Hepatocyte (in vitro differentiated cells): Measurements from ENCODE around the gene DGAT2. TPM values are rescaled to one million over a fixed set of nuclear protein-coding genes. Genes with fewer than 3 reads are reported as not detected.

Experiments
- DNase-seq: peaks from one replicate; pipeline ENCODE4 v3.0.0-alpha.2; 2016; ENCODE audit warnings: low spot score
- H2AFZ ChIP-seq: fragments of 200-600 bp; sonication (generic); 2 replicates; pipeline ENCODE4 v1.6.0; 2016; ENCODE audit warnings: antibody characterized with exemption, mild to moderate bottlenecking
- H3K27ac ChIP-seq: fragments of 200-600 bp; sonication (generic); 2 replicates; pipeline ENCODE4 v1.5.1; 2016; ENCODE audit warnings: mild to moderate bottlenecking
- H3K27me3 ChIP-seq: fragments of 200-600 bp; sonication (generic); 2 replicates; pipeline ENCODE4 v1.6.1; 2016
- H3K36me3 ChIP-seq: fragments of 200-600 bp; sonication (generic); replicated peaks from 2 replicates; pipeline ENCODE4 v1.5.1; 2016; ENCODE audit warnings: low read depth; ENCODE audit not compliant: insufficient read depth
- H3K4me1 ChIP-seq: fragments of 200-600 bp; sonication (generic); 2 replicates; pipeline ENCODE4 v1.5.1; 2016; ENCODE audit warnings: mild to moderate bottlenecking, moderate library complexity; ENCODE audit not compliant: insufficient read depth
- H3K4me2 ChIP-seq: fragments of 200-600 bp; sonication (generic); 2 replicates; pipeline ENCODE4 v1.6.0; 2016
- H3K4me3 ChIP-seq: fragments of 200-600 bp; sonication (generic); 2 replicates; pipeline ENCODE4 v1.5.1; 2016; ENCODE audit warnings: mild to moderate bottlenecking
- H3K79me2 ChIP-seq: fragments of 200-600 bp; sonication (generic); 2 replicates; pipeline ENCODE4 v1.6.0; 2017; ENCODE audit warnings: mild to moderate bottlenecking
- H3K9me2 ChIP-seq: fragments of 200-600 bp; sonication (generic); replicated peaks from 2 replicates; pipeline ENCODE4 v1.6.0; 2017; ENCODE audit warnings: mild to moderate bottlenecking; ENCODE audit not compliant: insufficient read depth
- H3K9me3 ChIP-seq: fragments of 200-600 bp; sonication (generic); 2 replicates; pipeline ENCODE4 v1.5.1; 2016; ENCODE audit warnings: low read depth, mild to moderate bottlenecking
- H4K20me1 ChIP-seq: fragments of 200-600 bp; sonication (generic); 2 replicates; pipeline ENCODE4 v1.6.0; 2016; ENCODE audit warnings: mild to moderate bottlenecking; ENCODE audit not compliant: insufficient read depth, poor library complexity, severe bottlenecking
- EZH2 ChIP-seq: fragments of 200-600 bp; sonication (generic); IDR thresholded peaks from 2 replicates; pipeline ENCODE4 v1.6.1; 2016; ENCODE audit warnings: antibody characterized with exemption, mild to moderate bottlenecking, borderline replicate concordance
- EZH2phosphoT487 ChIP-seq: fragments of 200-600 bp; sonication (generic); IDR thresholded peaks from one replicate; pipeline ENCODE4 v1.6.1; 2018; ENCODE audit warnings: antibody characterized with exemption, mild to moderate bottlenecking, low read depth, moderate library complexity; ENCODE audit not compliant: unreplicated experiment, severe bottlenecking
- WGBS: methylation state at CpG from one replicate; pipeline ENCODE4 v1.1.6; 2016; ENCODE audit warnings: low lambda C conversion rate; ENCODE audit errors: missing lambda C conversion rate; 5-methylcytosine and 5-hydroxymethylcytosine counted together
- polyA plus RNA-seq: library from polyadenylated mRNA; unstranded; fragments of >200 nt; fragmentation: Nextera tagmentation; extraction: Ambion mirVana; gene quantifications from 2 replicates; pipeline ENCODE4 v1.2.1, GENCODE V29; 2016
- total RNA-seq: library from RNA; depleted of rRNA; stranded (reverse); fragments of >200 nt; gene quantifications from 2 replicates; pipeline ENCODE4 v1.2.3, GENCODE V29; 2014
- TF ChIP-seq, protein P1 (sequence below): fragments of 200-600 bp; sonication (generic); IDR thresholded peaks from 2 replicates; pipeline ENCODE4 v1.5.1; 2016; ENCODE audit warnings: antibody characterized with exemption, mild to moderate bottlenecking; ENCODE audit not compliant: poor library complexity

DGAT2 gene
- total and polyA plus RNA-seq, 2 experiments from 2014 or later, result 55.6 to 60.5 TPM

DNA sequence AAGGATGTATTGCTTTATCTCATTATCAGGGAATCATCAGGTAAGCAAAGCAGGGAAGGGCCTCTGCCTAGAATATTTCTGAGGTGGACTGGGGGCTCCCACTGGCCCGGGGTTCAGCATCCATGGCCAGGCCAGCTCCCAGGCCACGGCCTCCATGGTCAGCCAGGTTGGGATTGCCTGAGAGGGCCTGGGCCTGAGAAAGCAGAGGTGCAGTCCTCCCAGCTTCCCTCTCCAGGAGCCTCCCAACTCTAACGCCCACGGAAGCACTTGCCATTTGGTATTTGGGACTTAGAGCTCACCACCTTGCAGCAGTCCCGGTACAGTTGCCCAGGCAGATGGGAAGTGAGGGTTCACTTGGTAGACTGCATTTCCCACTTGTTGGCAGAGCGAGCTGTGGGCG, 12.7 kb downstream of the DGAT2 start:
- H4K20me1 ChIP-seq, result no peaks in the 10 kb centered on the region
- no peak overlapping the region for H2AFZ ChIP-seq
- H3K4me1 ChIP-seq, result peaks cover 38% of the 10 kb centered on the region
- TF ChIP-seq EZH2phosphoT487 (no peak), EZH2 (no peak)
- TF ChIP-seq, protein P1, sequence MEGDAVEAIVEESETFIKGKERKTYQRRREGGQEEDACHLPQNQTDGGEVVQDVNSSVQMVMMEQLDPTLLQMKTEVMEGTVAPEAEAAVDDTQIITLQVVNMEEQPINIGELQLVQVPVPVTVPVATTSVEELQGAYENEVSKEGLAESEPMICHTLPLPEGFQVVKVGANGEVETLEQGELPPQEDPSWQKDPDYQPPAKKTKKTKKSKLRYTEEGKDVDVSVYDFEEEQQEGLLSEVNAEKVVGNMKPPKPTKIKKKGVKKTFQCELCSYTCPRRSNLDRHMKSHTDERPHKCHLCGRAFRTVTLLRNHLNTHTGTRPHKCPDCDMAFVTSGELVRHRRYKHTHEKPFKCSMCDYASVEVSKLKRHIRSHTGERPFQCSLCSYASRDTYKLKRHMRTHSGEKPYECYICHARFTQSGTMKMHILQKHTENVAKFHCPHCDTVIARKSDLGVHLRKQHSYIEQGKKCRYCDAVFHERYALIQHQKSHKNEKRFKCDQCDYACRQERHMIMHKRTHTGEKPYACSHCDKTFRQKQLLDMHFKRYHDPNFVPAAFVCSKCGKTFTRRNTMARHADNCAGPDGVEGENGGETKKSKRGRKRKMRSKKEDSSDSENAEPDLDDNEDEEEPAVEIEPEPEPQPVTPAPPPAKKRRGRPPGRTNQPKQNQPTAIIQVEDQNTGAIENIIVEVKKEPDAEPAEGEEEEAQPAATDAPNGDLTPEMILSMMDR, result no peak
- H3K36me3 ChIP-seq, result no peaks in the 10 kb centered on the region
- no peaks in the 10 kb centered on the region for H3K27me3 ChIP-seq
- no peak for DNase-seq
- H3K79me2 ChIP-seq, result no peaks in the 10 kb centered on the region
- H3K4me2 ChIP-seq, result no peak overlapping the region
- no peak overlapping the region for H3K27ac ChIP-seq
- no peaks in the 10 kb centered on the region for H3K9me2 ChIP-seq
- WGBS, result 91% methylated on average over 7 of the region's 7 CpGs
- H3K4me3 ChIP-seq, result no peak overlapping the region
- H3K9me3 ChIP-seq, result no peaks in the 10 kb centered on the region

DNA sequence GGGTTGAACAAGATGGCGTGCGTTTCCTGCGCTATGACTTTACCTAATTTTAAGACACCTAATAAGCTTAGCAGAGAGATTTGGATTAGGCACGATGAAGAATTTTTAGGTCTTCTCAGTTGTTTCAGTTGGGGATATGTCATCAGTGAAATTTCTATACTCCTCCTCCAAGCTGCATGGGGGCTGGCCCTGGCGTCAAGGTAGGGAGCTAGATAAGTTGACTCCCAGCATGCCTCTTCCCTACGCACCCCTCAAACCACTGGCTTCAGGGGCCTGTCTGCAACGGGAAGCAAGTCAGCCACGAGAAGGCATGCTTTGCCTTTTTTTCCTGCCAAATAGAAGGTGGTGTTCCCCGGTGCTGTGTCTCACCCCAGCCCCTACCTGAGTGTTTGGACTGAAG, 13.3 kb downstream of the DGAT2 start:
- H3K4me2 ChIP-seq, result no peak overlapping the region
- no peaks in the 10 kb centered on the region for H4K20me1 ChIP-seq
- TF ChIP-seq EZH2 (no peak), EZH2phosphoT487 (no peak)
- TF ChIP-seq, protein P1, result no peak
- H2AFZ ChIP-seq, result no peak overlapping the region
- no peak for DNase-seq
- H3K36me3 ChIP-seq, result no peaks in the 10 kb centered on the region
- H3K9me2 ChIP-seq, result no peaks in the 10 kb centered on the region
- no peak overlapping the region for H3K4me3 ChIP-seq
- no peaks in the 10 kb centered on the region for H3K27me3 ChIP-seq
- no peaks in the 10 kb centered on the region for H3K79me2 ChIP-seq
- peaks cover 41% of the 10 kb centered on the region for H3K4me1 ChIP-seq
- no peak overlapping the region for H3K27ac ChIP-seq
- H3K9me3 ChIP-seq, result no peaks in the 10 kb centered on the region
- 95% methylated on average over 9 of the region's 9 CpGs for WGBS

- H3K79me2 ChIP-seq, result no peaks in the 10 kb centered on the region
- H3K9me3 ChIP-seq, result no peaks in the 10 kb centered on the region
- H4K20me1 ChIP-seq, result no peaks in the 10 kb centered on the region
- H3K4me2 ChIP-seq, result no peak overlapping the region
- no peak overlapping the region for H2AFZ ChIP-seq
- WGBS, result 75% methylated on average over 4 of the region's 4 CpGs
- H3K27me3 ChIP-seq, result no peaks in the 10 kb centered on the region
- no peaks in the 10 kb centered on the region for H3K9me2 ChIP-seq
- no peaks in the 10 kb centered on the region for H3K36me3 ChIP-seq
- TF ChIP-seq EZH2 (no peak), EZH2phosphoT487 (no peak)
- TF ChIP-seq, protein P1, result no peak
- peak overlapping the region; percentile 58 for H3K27ac ChIP-seq
- H3K4me3 ChIP-seq, result no peak overlapping the region
- DNase-seq, result no peak
- peaks cover 50% of the 10 kb centered on the region for H3K4me1 ChIP-seq
Observed at GRCh38 chr11:75782540-75783263, 14.1 kb downstream of the DGAT2 start.
